Right lung (tissue), 5 donors: ENCODE measurements around the gene STK11. TPM values are rescaled to one million over a fixed set of nuclear protein-coding genes. Genes with fewer than 3 reads are reported as not detected.

Experiments
- DNase-seq, 2 donors: peaks; one replicate each; pipeline ENCODE4 v3.0.0-alpha.2; 2013
- polyA plus RNA-seq, 5 donors: library from polyadenylated mRNA; unstranded; fragments of 120-200 nt; gene quantifications; one replicate each; pipeline versions ENCODE4 v1.2.1 to v1.2.3, GENCODE V29; 2013; ENCODE audit warnings: inconsistent platforms in 1 of 5, low replicate concordance in 1 of 5; ENCODE audit not compliant: insufficient read length in 5 of 5, insufficient read depth in 1 of 5

STK11 gene
- polyA plus RNA-seq, 5 donors: 40.7 to 59.5 (median 46.3) TPM

DNA sequence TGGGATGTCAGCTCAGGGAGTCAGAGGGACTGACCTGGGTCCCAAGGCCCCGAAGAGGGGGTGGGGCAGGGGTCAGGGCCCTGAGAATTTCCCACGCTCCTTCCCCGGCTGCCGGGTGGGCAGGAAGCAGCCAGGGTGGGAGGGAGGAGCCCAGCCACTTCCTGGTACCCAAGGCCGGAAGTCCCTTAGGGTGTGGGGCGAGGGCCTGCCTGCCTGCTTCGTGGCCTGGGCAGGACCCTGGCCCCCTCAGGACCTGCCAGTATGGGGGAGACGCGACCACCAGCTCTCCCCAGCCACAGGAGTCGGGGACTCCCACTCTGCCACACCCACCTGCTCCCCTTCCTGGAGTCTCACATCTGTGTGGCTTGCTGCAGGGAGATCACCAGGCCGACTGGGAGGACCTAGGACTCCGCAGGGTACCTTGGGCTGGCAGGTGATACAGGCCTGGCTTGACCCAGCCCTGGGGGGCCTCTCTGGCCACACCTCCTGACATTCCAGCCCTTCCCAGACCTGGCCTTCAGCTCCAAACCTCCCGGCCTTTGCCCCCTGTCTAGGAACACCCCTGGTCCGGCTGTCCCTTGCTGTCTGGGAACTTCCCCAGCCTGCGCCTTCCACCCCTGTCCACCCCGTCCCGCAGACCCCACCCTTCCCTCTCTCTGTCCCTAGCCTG, 53.8 kb downstream of the STK11 start:
- DNase-seq: no peak

DNA sequence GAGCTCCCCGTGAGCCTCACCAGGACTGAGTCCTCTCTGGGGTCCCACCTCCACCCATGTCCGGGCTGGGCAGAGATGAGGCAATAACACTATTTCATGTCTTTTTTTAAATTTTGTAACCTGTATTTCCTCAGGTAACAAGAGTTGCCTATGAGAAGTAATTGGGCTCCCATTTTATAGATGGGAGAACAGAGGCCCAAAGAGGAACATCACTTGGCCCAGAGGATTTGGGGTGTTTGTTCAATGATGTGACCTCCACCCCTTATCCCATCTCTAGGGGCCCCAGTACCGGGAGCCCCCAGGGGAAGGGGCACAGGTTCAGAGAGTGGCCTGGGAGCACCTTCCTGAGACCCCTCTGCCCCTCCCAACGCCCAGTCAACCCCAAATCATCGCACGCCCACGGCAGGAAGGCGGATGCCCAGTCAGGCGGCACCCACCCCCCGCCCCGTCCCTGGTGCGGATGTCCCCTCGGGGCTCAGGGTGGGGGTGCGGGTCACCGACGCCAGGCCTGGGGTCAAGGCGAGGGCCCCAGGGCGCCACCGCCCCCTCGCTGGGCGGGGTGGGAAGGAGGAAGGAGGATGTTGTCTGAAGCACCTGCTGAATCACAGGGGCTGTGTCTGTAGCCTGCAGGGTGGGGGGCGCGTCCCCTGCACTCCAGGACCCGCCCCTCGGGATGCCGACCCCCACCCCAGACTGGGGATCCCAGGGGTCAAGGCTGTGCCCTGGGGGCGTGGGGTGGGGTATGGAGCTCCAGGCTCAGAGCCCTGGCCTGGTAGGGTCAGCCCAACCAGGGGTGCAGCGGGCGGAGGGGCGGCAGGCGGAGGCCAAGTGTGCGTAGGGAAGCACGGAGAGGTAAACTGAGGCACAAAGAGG, 54.5 kb downstream of the STK11 start:
- DNase-seq: no peak

DNA sequence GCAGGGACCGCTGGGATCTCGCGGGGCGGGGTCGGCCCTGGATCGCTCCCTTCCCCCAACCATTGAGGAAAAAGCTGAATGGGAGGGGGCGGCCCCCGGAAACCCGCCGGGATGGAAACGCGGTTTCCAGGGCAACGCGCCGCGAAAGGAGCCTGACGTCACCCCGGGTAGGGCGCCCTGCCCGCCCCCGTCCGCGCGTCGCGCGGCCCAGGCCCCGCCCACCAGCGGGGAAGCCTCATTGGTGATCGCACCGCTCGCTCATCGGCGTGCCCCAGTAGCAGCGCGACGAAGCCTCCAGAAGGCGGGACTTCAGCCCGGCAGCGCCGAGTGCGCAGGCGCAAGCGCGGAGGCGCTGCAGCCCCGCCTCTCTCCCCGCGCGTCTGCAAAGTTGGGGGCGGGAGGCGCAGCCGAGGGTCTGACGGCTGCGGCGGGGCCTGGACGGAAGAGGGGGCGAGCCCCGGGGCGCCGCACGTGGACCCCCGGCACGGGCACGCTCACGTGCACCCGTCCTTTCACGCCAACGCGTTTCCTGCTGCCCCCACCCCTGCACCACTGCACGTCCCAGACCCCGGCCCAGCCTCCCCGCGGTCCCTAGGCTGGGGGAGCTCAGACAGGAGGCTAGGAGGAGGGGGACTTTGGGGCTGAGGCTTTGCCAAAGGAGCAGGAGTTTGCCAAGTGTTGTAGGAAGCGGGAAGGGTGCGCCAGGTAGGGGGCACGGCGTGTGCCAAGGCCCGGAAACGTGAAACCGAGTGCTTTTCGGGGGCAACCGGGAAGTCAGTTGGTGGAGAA, 55.4 kb downstream of the STK11 start:
- DNase-seq: peak; percentile 98 to 99

DNA sequence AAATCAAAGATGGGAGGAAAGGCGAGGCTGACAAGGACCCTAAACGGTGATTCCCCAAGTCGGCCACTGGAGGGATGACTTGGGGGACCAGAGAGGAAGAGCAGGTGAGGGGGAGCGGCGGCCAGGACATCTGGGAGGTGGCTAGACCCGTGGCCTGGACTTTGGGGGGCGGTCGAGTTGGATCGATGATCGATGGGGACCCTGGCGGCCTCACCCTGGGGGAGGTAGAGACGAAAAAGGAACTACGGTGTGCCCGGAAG, 55.9 kb downstream of the STK11 start:
- DNase-seq: no peak

DNA sequence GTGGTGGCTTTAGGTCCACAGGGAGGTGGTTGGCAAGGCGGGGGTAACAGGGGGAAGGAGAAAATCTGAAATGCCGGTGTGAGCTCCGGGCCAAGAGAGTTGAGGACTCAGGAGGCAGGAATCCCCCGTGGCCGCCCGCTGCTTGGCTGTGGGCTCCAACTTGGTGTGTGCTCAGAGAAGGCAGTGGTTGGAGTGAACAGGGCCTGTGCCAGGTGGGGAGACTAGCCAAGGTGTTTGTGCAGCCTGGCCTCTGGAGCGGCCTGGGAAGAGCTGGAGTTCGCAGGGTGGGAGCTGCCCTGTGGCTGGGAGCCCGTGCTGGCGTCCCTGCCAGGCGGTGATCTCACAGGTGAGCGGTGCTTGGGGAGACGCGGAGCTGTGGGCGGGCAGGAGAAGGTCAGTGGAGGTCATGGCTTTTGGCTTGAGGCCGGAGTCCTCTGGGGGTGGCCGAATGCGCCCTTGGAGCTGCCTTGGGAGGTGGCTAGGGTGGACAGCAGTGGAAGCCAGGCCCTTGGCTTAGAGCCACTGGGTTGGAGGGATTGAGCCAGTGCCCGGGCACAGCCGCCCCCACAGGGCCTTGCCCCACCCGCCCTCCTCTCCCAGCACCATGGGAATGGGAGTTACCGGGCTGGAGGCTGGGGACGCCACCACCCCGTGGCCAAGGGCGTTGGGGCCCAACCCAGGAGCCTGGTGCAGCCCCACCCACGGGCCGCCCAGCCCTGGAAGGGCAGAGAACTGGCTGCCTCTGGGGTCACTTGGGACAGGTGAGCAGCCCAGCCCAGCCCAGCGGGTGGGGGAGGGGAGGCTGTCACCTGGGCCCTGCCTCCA, 56.4 kb downstream of the STK11 start:
- DNase-seq: no peak

DNA sequence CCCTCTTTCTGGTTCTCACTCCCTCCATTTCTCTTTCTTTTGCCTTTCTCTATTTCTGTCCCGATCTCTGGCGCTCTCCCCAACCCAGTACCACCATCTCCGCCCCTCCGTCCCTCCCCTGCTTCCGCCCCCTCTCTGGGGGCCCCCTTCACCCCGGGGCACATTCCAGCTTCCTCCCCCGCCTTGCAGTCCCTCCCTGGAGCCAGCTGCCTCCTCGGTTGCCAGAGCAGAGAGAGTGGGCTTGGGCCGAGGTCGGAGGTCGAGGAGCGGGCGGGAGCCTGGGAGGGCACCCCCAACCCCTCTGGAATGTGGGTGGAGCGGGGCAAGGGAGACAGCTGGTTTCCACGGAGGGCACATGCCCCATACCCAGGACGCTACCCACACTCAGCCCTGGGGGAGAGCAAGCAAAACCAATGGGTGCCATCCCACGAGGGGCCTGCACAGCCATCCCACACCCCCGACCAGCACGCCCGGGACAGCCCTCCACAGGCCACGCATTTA, 57.1 kb downstream of the STK11 start:
- DNase-seq: peak in 1 of 2 donors; percentile 54

DNA sequence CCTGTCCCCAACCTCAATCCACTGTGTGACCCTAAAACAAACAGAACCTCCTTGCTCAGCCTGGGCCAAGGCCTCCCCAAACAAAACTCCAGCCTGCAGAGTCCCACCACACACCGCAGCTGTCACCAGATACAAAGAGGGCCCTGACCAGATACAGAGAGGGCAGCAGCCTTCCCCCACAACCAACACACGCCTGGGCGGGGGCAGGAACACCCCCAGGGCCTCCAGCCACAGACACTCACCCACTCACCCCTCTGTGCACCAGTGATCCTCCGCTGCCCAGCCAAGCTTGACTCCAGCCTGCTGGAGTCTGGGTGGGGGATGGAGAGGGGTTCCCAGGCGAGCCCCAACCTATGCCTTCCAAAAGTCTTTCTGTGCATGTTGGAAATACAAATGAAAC, 57.6 kb downstream of the STK11 start:
- DNase-seq: no peak

DNA sequence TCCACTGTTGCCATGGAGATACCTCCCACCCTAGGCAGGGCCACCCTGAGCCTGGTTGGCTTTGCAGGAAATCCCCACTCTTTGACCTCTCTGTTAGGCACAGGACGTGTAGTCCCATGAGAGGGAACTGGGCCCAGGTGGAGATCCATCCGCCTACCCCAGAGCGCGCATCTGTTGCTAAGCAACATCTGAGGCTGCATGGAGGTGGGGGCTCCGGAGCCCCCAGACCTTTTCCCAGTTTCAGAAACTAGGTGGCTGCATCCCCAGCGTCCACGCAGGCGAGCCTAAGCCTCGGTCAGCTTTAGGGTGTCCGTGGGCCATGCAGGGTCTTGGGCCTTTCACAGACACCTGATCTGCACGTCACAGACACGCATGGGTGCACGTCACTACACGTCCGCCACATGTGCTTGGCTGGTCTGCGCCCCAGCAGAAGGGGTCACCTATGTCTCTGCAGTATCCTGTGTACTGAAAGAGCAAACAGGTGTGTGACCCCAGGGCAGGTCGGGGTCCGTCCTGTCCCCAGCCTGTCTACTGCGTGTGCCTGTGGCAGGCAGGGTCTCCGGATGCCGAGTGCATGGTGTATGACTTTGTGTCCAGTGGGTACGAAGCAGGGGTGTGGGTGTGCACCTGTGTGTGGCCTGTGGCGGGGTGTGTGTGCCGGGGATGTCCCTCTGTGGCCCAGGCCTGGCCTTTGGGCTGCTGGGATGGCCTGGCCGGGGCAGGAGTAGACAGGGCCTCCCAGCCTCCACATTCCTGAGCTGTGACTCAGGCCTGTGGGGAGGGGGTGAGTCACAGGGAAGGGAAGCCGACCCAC, 59.4 kb downstream of the STK11 start:
- no peak for DNase-seq

DNA sequence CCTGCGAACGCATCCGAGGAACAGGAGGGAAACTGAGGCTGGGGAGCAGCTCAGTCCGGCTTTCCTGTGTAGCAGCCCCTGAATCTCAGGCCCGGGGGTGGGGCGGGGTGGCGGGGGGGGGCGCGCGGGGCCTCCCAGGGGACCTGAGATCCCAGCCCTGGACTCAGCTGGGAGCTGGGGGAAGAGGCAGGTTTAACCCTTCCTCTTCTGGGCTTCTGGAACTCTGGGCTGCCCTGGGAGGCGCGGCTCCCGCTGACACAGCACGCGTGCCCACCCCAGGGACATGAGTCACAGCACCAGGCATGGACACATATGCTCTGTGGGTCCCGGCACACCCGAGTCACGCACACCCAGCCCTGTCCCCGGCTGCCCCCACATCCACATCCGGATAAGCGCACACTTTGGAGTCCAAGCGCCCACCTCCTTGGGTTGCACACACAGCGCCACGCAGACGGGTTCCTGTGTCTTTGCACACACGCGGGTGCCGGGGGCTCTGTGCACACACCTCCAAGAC, 60.1 kb downstream of the STK11 start:
- no peak for DNase-seq

DNA sequence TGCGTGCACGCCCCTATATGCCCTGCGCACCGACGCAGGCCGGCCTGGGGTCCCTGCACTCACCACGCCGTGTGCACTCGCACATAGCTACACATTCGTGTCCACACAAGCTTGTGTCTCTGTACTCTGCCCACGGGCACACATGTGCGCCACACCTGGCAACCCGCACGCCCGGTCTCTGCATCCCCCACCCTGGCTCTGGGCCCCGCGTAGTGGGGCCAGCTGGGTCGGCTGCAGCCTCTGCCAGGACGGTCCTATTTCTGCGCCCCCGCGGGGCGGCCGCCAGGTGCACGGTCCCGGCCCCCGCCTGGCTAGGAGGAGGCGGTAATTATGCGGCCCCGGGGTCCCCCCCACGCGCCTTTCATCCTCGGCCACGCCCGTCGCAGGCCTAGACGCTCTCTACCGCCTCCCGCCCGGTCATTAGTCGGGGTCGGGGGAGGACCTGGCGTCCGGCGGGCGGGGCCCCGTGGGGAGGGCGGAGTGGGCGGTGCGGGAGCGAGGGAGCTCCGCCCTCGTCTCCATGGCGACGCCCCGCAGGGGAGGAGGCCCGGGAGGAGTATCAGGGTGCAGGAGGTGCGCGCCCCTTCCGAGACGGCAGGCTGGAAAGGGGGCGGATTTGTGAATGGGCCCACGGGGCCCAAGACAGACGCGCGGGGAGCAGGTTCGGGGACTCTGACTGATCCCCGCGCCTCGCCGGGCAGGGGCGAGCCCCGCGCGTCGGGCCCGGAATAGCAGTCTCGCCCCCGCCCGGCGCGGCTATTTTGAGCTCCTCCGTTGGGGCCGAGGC, 60.7 kb downstream of the STK11 start:
- peak in 1 of 2 donors; percentile 75 for DNase-seq

DNA sequence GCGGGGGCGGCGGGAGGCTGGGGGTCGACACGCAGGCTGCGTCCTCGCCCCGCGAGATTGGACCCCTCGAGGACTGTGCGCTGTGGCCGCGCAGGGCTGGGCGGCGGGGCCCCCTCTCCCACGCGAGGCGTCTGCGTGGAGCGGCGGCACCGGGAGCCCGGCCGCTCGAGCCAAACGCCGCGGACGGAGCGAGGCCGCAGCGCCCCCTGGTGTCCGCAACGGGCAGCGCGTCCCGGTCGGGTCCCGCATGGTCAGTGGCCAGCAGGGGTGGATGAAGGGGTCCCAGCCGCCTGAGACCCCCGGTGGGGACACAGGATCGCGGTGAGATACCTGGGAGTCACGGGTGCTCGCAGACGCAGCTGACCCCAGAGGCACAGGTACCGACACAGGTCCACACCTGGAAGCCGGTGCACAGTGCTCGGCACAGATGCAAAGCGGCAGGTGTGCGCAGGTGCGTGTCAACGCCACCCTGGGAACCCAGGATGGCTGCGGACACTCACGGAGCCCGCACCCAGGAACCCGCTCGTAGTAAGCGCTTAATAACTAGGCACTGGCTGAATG, 61.4 kb downstream of the STK11 start:
- peak; percentile 67 to 71 for DNase-seq

DNA sequence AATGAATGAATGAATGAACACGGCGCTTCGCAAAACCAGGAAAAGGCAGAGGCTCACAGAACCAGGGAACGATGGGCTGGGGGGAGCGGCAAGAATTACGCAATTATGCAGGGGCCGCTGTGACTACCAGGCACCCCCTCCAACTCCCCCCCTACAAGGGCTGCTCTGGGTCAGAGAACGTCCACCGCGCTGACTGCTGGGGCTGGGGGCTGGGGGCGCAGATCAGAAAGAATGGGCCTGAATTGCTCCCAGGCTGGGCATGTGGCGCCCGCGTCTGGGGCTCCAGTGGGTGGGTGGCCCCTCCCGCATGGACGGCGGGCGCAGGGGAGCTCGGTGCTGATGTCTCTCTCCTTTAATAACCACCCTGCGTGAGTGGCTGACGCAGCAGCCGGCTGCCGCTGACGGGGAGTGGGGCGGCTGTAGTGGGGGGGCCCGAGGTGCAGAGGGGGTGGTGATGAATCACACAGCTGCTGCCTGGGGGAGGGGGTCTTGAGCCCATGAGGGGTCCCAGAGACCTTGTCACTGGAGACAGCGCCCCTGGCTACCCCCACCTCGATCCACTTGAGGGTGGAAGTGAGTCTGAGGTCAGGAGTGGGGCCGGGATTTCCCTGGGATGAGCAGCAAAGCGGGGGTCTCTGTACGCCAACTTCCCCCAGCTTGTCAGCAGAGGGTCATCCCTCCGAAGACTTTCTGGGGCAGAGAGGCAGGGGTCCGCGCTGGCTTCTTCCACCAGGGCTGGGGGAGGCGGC, 62.1 kb downstream of the STK11 start:
- no peak for DNase-seq

DNA sequence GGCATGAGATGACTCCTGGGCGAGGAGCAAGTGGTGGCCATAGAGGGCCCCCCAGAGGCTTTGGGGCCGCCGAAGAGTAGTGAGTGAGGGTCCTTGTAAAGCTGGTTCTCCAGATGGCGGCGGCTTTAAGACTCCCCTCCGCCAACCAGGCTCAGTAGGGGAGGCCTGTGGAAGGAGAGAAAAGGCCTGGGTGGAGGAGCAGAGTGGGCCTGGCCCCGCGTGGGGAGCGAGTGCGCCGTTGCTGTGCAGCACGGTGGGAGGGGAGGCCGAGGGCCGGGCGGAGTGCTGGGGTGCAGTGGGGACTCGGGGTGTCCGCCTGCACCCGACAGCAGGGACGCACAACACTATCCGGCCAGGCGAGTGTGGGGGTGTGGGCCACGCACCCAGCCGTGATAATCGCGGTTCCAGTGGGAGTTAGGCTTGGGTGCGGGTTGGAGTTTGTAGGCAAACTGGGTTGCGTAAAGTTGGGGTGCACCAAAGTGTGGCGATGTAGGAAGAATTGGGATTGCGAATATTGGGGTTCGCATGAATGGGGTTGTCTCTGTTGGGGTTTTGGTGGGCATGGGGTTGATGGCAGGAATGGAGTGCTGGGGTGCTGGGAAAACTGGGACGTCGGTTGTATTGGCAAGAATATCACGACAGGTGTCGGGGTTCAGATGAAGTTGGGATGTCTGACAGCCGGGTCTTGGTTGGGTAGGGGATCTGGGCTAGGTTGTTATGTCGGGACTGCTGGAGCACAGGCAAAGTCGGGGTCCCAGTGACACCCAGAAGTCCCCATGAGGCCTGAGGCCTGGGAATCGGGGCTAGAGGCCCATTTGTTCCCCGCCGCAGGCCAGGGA, 62.9 kb downstream of the STK11 start:
- no peak for DNase-seq

DNA sequence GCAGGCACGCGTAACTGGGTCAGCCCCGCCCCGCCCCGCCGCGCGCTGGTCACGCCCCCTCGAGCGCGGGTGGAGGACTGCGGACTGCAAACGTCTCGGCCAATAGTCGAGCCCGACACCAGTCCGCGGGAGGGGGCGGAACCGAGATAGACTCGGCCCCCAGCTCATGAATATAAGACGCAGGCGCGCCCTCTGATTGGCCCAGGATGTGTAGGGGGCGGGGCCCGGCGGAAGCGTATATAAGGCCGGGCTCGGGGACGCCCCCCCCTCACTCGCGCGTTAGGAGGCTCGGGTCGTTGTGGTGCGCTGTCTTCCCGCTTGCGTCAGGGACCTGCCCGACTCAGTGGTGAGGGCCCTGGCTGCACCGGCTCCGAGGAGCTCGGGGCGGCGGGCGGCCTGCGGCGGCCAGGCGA, 63.5 kb downstream of the STK11 start, which contains the start of gene CIRBP:
TSS of gene CIRBP (plus strand) at position 268 of the 413 bp plus-strand sequence. CDS start 1,602 bp downstream, outside the sequence.
- peak; percentile 98 to 99 for DNase-seq

DNA sequence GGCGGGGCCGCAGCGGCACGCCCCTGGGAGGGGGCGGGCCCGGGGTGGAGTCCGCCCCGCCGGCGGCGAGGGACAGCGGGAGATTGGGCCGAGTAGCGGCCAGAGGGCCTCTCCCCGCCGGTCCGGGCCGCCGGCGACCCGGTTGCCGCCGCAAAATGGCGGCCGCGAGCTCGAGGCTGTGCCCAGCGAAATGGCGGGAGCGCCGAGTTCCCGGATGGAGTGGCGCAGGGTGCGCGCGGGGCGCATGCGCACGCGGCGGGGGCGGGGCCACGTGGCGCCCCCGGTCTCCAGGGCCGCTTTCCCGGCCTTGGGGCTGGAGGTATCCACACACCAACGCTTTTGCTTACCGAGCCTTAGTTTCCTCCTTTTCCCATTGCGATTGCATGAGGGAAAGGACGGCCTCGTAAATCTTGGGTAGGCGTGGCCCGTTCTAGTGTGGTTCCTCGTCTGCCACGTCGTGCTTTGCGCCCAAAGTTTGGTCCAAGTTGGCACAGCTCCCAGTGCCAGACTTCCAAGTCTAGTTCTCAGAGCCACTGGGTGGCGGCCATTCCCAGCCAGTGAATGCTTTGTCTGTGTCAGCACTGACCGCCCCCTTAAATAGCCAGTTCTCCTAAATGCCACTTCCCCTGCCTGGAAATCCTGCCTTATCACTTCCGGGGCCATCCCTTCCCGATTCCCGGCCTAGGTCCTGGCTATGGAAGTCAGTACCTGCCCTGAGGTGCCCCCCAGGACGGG, 64.1 kb downstream of the STK11 start:
- peak; percentile 84 to 88 for DNase-seq

DNA sequence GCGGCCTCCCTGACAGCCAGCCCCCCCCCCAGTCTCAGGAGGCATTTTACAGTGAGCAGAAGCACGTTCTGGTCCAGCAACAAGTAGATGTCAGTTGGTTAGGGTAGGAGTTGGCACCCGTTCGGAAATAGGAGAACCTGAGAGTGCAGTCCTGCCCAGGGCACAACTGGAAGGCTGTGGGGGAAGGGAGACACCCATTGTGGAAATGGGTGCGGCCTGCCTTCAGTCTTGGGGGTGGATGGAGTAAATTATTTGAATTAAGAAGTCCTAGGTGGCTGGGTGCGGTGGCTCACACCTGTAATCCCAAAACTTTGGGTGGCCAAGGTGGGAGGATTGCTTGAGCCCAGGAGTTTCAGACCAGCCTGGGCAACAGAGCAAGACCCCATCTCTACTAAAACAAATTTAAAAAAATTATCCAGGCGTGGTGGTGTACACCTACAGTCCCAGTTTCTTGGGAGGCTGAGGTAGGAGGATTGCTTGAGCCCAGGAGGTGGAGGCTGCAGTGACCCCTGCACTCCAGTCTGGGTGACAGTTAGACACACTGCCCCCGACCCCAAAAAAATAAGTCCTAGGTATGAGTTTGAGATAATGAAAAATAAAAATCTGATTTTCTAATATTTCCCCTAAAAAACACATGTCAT, 64.8 kb downstream of the STK11 start:
- DNase-seq: no peak
